ENCODE results near the gene LPGAT1.

LPGAT1 gene

DNA sequence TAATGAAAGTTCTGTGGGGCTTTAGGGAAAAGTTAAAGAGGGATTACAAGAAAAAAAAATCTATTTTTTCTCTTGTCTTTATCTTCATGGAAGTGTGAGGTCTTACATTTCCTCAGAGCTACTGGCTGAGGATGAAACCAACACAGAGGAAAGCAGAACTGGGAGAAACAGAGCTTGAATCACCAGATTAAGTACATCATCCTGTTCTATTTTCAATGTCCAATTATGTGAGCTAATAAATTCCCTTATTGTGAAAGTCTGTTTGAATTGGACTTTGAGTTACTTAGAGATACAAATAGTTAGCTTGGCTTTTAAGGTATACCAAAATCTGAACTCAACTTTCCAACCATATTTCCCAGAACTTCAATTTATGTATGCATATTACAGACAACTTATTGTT lies 69.2 kb downstream of the LPGAT1 start:
- no peak for DNase-seq (ENCODE audit: low read depth)

DNA sequence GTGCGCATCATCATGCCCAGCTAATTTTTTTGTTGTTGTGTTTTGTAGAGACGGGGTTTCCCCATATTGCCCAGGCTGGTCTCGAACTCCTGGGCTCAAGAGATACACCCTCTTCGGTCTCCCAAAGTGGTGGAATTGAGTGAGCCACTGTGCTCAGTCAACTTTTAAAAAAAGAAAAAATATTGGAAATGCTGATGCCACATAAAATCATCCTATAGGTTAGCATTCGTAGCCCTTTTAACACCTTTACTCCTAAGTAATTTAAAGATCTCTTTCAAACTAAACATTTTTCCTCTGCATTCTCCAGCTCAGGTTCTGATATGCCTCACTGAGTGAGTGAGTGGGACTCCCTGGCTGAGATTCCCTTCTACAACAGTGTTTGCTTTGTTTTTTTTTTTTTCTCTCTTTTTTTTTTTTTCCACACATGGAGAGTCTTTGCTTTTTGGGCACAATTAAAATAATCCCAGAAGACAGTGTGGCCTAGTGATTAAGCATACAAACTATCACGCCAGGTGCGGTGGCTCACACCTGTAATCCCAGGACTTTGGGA lies 74.0 kb downstream of the LPGAT1 start:
- DNase-seq (ENCODE audit: low read depth), result no peak

DNA sequence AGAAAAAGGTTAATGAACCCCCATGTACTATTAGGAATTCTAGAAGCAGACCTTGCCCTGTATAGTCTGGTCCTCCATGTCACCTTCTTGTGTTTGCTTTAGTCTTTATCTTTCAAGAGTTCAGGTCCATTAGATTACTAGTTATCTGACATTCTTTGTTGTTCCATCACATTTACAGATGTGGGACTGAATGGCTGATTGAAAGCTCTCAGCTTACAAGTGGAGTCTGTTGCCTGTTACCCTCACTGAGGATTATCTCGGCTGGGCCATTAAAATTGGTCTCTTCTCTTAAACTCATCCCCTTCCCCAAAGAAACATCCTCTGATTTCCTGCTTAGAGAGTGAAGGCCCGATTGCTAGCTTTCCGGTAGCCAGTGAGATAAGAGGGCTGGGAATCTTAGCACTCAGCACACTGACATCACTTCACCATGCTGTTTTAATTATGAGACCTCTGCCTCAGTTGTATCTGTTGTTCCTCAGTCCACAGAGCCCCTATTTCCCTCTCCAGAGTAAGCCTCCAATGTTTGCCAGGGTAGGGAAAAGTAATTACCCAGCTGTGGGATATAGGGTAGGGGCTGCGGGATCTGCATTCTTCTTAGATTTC lies 76.8 kb downstream of the LPGAT1 start:
- no peak for DNase-seq (ENCODE audit: low read depth)

DNA sequence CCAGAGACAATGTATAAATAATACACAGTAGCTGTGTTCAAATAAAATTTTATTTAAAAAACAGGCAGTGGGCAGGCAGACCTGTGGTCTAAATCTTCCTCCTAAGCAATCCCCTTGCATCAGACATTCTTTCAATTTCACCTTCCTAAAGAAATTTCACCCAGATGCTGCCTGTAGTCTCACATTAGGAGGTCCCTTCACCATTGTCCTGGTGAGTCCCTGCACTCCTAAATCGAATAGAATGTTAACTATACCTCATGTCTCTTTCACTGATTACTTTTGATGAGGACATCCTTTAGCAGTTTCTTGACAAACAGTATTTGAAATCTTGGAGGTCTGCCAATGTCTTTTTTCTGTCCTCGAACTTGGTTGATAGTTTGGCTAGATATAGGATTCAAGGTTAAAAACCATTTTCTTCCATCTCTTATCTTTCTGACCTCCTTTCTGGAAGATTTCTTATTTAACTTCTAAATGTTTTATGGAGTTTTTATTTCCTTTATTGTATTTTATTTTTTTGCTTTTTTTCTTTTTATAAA lies 77.5 kb downstream of the LPGAT1 start:
- no peak for DNase-seq (ENCODE audit: low read depth)

DNA sequence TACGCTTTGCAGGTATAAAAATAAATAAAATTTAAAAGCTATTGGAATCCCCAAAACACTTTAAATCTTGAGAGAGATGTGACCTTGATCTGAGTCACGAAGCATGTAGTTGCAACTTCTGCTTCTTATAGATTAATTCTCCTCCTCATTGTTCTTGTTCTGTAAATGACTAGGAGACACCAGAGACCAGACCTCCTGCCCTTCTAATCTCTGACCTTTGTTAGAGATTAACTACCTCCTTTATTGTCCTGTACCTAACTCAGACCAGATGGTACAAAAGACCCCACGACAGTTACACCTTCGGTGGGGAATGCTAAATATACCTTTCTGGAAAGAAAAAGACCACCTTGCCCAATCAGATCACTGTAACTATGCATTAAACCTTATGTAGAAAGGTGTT lies 78.2 kb downstream of the LPGAT1 start:
- DNase-seq (ENCODE audit: low read depth), result no peak

DNA sequence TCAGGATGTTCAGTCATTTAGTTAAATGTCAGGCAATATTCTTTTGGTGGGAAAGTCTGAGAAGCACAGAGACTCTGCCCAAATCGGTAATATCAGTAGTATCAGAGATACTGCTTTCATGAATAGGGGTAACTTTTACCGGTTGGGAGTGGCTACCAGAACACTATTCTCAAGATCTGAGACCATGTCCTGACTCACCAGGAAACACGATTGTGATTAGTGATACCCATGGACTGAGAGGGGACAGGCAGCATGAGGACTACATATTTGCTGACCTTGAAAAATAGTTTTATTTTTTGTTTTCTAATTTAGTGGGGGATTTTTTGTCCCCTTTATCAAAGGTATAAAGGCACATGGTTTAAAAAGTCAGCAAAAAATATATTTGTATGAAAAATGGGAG lies 79.1 kb downstream of the LPGAT1 start:
- no peak for DNase-seq (ENCODE audit: low read depth)

DNA sequence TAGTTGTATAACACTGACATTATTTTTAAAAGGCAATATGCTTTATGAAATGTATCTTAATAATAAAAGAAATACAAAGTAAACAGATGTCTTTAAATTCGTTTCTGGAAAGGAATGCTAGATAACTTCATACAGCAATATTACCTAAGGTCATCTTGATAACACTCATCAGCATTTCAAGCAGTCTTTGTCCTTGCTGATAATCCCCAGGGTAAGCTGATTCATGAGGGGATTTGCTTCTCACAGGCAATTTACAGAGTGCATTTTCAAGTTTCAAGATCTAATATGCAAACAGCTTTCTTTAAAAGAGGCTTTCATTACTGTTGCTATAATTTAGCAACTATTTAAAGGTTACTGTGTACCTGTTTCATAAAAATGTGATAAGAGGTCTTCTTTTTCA lies 80.0 kb downstream of the LPGAT1 start:
- no peak for DNase-seq (ENCODE audit: low read depth)

DNA sequence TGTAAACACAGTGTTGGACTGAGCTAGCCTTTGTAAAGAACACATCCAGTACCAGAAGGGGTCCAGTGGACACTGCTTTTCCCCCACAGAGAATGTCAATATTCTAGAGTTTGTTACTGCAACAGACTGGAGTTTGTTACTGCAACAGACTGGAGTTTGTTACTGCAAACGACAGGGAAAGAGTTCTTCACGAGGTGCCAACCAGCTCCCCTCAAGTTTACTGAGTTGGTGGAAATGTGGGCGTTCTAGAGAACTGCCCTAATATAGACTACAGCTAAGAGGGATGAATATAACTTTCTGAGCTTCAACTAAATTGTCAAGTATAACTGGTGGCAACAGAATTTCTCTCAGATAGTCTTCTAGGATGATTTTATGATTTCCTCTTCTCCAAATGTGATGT lies 81.3 kb downstream of the LPGAT1 start:
- no peak for DNase-seq (ENCODE audit: low read depth)

DNA sequence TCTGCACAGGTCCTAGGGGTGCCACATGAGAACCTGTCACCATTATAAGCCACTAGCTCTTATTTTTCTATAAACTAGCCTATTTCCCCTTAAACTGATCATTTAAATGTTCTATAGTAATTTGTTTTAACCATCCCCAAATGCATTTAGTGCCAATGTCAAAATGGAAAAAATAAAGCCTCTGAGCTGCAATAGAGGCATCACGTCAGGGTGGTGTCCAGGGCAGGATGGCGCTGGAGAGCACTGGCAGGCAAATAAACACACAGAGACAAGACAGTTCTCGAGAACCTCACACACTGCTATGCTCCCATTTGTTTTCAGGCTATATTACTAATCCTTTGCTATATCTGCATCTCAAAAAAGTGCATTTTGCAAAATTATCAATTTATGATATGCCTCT lies 81.8 kb downstream of the LPGAT1 start:
- no peak for DNase-seq (ENCODE audit: low read depth)

DNA sequence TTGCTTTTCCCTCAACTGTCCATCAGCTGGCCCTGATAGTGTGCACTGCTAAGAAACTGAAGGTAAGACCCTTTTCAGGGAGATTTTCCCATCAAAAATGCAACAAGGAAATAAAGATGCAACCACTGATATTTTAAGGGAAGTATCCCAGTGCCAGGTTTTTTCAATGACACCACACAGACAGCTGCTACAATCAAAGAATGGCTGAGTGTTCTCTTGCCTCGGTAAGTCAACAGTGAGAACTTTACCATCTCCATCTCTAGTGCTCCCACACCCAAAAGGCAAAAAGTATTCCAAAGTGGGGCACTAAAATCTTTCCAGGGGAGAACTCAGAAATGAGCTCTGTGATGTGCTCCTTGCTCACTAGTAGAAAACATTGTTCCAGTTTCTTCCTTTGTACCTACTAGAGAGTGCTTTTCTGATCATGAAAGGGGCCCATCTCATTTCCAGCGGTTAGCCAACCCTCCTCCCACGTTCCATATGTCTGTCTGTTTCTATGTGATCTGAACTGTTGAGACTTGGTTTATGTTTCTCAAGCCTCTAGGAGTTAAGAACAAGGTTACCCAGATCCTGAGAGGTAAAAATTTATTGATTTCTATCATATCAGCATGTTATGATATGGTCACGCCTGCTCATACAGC lies 87.6 kb downstream of the LPGAT1 start:
- DNase-seq (ENCODE audit: low read depth), result no peak

DNA sequence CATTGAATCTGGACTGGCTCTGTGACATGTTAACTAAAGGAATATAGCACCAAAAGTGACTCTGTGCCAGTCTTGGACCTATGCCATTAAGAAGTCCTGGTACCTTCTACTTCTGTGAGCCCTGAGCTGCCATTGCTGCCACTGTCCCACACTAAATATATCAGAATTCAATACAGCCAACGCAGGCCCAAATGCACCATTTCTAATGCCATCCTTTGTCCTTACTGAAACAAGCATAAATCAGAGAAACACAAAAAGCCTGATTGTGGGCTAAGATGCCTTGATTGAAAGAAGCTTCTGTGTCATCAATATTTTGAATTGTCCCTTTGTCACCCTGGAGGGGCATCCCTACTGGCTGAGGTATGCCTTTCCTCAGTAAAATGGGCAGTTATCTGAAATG lies 88.3 kb downstream of the LPGAT1 start:
- no peak for DNase-seq (ENCODE audit: low read depth)

DNA sequence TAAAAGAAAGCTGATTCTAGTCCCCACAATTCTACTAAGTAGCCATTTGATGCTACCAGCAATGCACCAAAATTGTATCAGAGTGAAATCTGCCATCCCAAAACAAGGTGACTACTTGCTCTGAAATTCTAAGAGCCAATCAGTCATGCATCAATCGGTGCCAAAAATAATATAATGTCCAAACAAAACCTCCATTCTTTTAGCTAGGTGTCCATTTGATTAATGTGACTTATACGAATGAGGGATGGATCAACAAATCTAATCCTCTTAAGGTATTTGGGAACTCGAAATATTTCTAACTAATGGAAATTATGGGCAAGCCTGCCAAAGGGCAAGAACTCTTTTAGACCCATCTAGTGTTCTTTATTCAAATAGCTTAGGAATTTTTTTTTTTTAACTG lies 88.8 kb downstream of the LPGAT1 start:
- DNase-seq (ENCODE audit: low read depth), result no peak

DNA sequence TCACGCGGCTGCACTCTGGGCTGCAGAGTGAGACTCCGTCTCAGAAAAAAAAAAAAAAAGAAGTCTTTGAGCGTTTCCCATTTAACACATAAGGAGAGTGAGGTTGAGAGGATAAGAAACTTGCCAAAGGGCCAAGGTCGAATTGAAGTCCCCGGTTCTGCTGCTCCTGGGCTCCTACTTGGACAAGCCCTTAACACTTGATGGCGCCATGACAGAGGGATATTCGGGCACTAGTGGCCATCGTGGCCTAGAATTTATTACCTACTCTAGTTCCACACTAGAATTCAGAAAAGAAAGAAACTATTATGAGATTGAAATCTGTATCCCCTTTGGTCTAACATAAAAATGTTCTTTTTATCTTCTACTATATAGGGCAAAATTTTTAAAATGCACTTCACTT lies 89.4 kb downstream of the LPGAT1 start:
- DNase-seq (ENCODE audit: low read depth), result no peak

DNA sequence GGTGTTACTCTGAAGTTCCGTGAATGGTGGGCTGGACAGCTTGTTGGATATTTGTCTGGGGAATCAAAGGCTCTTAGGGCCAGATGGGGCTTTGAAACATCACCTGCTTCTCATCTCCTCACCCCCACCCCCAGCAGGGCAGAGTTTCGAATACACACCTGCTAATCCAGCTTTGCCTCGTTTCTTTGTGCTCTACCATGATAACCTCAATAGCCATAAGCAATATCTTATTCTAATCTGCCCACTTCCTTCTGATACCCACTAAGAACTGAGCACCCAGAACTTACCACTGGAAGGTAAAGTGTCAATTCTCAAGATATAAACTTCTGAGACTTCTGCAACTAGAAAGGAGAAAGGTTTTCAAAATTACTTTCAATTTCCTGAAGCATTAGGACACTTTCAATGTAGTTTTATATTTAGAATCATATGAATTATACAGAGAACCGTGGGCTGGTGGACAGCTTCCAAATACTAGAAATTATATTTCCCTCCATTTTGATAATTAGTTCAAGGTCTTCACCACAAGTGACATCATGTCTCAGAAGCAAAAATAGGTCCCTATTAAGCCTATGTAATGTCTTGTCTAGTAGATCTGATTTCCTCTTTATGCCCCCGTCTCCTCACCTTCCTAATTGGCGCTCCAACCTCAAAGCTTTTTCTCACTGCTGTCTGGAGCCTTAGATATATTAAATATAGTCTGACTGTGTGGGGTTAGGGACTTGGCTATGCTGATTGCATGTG lies 90.7 kb downstream of the LPGAT1 start:
- no peak for DNase-seq (ENCODE audit: low read depth)

DNA sequence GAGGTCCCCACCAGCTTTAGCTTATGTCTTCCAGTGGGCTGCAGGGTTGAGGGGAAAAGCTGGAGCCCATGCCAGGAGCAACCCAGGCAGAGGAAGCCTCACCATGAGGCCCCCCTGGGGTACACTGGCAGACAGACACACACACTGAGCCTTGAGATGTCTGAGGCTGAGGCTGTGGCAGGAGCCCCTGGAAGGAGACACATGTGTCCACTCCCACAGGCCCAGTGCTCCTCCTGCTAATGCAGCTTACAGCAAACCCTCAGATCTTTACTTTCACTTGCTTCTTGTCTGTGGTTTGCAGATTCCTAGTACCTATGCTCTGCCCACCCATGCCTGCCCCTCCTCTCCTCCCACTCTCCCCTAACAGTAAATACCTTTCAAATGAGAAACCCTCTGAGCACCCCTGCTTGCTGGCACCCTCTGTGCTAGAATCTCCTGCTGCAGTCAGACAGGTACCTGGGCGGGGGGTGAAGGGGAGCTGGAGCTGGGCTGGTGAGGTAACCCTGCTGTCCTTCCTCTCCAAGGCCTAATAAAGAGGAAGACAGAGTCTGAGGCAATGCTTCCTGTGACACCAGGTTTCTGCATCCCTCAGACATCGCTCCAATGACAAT lies 91.8 kb downstream of the LPGAT1 start:
- DNase-seq (ENCODE audit: low read depth), result no peak

DNA sequence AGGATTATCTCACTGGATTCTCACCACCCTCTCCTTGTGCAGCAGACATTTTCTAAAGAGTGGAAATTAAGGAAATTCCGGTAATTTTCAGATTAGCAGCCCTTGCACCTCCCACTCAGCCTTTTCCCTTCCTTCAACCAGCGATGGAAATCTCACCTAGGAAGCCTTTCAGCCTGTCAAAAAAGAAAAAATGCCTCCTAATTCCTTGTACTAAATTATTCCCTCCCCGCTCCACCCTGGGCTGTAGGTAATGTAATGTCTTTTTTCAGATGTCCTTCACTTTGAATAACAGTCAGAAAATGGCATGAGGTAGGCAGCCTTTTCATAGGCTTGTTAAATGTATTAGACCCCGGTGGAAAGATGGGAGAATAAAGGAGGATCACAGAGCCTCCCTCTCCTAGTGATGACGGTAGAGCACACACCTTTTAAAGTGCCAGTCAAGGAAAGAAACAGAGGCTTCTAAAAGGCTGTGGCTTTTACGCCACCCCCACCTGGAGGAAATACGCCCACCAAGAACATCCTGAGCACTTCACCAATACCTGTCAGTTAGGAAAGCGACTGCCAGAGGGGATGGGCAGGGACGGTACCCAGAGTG lies 92.4 kb downstream of the LPGAT1 start:
- no peak for DNase-seq (ENCODE audit: low read depth)

DNA sequence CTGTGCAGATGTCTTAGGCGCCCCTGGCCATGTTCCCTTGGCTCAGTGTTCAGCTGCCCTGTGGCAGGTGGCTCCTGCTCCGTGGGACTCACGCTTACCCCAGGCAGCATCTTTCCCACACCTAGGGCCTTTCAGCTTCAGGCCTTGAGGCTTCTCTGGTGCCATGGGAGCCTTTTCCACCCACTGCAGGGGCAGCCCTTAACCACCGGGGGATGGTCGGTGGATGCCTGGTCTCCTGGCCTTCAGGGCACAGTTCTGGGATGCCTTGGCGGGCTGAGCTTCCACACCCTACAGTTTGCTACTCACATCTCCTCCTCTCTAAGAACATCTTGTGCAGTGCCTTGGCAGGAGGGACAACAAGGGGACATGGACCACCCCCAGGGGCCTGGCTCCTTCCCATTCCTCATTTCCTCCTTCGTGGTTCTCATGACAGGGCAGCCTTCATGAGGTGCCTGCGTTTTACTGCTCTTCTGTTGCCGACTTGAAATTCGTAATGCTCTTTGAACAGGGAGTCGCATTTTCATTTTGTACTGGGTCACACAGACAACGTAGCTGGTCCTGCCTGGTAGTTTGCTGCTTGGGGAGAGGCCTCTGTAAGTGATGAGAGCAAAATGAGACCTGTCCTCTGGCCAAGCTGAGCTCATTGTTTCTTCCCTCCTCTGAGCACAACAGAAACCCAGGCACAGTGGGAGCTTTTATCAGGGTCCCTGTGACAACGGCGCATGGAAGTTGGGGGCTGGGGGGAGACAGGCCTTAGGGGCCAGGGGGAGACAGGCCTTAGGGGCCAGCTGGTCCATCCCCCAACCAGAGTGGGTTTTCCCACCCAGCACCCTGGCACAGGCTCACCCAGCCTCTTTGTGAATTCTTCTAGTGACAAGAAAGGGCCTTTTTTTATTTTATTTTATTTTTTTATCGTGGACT lies 93.2 kb downstream of the LPGAT1 start:
- DNase-seq (ENCODE audit: low read depth), result no peak

DNA sequence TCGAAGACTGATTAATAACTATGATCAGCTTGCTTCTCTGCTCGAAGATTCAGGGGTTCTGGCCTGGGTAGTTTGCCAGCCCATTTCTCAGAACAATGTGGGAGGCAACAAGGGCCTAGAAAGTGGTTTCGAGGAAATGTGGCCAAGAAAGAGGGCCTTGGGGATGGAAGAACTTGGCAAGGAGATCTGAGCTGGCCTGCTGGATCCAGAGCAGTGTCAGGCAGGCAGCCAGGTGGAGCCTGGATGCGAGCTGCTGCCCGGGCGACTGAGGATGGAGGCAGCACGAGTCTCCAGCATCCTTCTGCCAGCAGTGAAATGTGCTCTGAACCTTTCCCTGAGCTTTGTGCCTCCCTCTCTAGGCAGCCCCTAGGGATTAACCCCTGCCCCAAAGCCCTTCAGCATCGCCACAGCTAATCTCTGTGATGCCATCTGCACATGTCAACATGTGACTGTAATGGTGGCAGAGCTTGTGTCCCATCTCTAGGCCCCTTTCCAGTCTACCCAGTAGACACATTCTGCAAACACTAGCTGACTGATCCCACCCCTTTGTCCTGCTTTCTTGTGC lies 94.1 kb downstream of the LPGAT1 start:
- no peak for DNase-seq (ENCODE audit: low read depth)

DNA sequence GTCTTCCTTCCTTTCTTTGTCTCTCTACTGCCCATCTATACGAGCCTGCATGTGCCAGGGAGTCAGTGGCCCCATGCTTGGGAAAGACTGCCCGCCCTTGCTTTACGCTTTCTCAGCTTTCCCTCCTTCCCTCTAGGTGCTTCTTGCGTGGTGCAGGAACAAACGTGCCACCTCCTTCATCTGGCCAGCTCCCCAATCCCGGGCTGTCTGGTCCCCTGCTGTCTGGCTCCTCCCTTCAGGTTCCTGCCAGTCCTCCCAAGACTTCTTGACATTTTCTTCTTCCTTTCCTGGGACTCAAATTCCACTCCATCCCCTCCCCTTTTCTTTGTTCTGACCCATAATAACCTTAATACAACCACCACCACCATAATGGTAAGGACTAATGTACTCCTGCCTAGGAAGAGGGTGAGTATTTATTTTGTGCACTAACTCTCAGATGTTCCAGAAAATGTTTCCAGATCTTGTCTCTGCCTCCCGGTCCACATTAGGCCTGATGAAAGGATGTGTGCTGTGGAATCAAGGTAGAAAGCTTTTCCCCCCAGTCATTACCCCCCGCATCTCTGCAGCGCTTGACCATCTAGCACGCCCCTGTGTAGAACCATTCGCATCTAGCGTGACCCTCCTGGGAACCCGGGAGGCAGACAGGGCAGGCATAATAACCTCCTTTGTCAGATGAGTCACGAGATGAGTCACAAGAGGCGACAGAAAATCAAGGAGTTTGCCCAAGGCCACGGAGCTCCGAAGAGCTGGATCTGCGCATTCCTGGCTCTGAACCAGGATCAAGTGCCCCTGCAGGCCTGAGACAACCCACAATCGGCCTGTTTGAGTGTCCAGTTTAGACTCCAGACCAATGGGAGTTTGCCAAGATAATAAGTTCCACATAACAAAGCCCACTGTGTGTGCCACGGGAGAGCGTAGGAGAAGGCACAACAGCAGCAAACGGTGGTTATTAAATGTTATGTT lies 95.1 kb downstream of the LPGAT1 start:
- no peak for DNase-seq (ENCODE audit: low read depth)

DNA sequence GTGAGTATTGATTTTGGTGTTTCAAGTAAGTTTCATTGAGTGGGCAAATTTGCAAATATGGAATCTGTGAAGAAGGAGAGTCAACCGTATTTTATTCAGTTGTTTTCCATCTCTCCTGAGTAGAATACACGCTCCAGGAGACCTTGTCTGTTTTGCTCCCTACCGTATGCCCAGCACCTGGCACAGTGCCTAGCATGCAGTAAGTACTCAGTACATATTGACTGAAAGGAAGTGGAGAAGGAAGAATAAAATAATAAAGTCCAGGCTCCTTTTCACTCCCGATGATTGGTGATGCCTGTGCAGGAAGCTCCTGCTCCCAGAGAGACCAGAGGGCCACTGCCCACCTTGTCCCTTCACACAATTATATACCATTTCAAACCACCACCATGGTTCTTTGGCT lies 95.8 kb downstream of the LPGAT1 start:
- no peak for DNase-seq (ENCODE audit: low read depth)

All from activated T-cell treated with anti-CD3 and anti-CD28 coated beads for 48 hours (primary cell).